K562 (cell line): ENCODE data around the gene GGT6. TPM values are rescaled to one million over a fixed set of nuclear protein-coding genes. Genes with fewer than 3 reads are reported as not detected.

ENCODE experiments used
- ATAC-seq: fragments of 200-7000 bp; cut with Tn5 transposase; 3 replicates; pipeline ENCODE4 v1.9.1; 2020; ENCODE audit warnings: moderate library complexity
- BruUV-seq: library from RNA; stranded (reverse); fragments of 400-500 nt; replicated peaks from 2 replicates; lab custom pipeline; 2021; lab: Mats Ljungman, UMichigan
- CTCF ChIA-PET: fragments of 300-600 bp; formaldehyde crosslinking; extraction: SDS; loops from one replicate; lab custom pipeline; 2021; ENCODE audit warnings: low intra/inter-chr PET ratio; lab: Yijun Ruan, JAX
- POLR2A ChIA-PET: fragments of 300-600, 350-650 bp; sonication (Branson Sonifier 250); formaldehyde crosslinking; extraction: SDS; loops from one replicate; lab custom pipeline; 2021; ENCODE audit warnings: antibody characterized with exemption, inconsistent platforms; lab: Yijun Ruan, JAX
- DNase-seq, 4 experiments: peaks; one replicate each; pipeline versions ENCODE4 v3.0.0 to v3.0.0-alpha.2; 2011 to 2018; ENCODE audit warnings: low spot score in 3 of 4, mixed read lengths in 3 of 4; ENCODE audit errors: extremely low read depth in 1 of 4
- FAIRE-seq: peaks from 2 replicates; lab custom pipeline; 2011; peaks lifted over from hg19 to GRCh38; lab: Jason Lieb, UNC
- H2AFZ ChIP-seq: 2 replicates; pipeline ENCODE4 v1.6.0; 2011; ENCODE audit warnings: low read depth, low read length, control low read depth, inconsistent platforms
- H3K27ac ChIP-seq: fragments of 200-600 bp; 3 replicates; pipeline ENCODE4 v1.8.0; 2011; ENCODE audit warnings: low read depth, mild to moderate bottlenecking, control low read depth, inconsistent platforms, low read length, moderate library complexity, mixed read lengths; ENCODE audit errors: extremely low read depth
- H3K27me3 ChIP-seq, 2 experiments: fragments of 300-600 bp in 1 of 2; 2 replicates in 1 of 2; 3 replicates in 1 of 2; pipeline versions ENCODE4 v1.6.0 to v1.8.0; 2011; ENCODE audit warnings: inconsistent platforms in 2 of 2, low read length in 2 of 2, mild to moderate bottlenecking in 1 of 2, mixed read lengths in 1 of 2, moderate library complexity in 1 of 2; ENCODE audit not compliant: control insufficient read depth in 2 of 2, insufficient read depth in 2 of 2
- H3K36me3 ChIP-seq: fragments of 300-600 bp; 3 replicates; pipeline ENCODE4 v1.8.0; 2011; ENCODE audit warnings: mild to moderate bottlenecking, low read length, inconsistent platforms; ENCODE audit not compliant: control insufficient read depth, insufficient read depth
- H3K4me1 ChIP-seq, 2 experiments: fragments of 200-600 bp in 1 of 2; replicated peaks in 1 of 2; 2 replicates in 1 of 2; 3 replicates in 1 of 2; pipeline versions ENCODE4 v1.5.1 to v1.8.0; 2011; ENCODE audit warnings: inconsistent platforms in 2 of 2, low read length in 2 of 2, mild to moderate bottlenecking in 1 of 2, mixed read lengths in 1 of 2, moderate library complexity in 1 of 2; ENCODE audit not compliant: control insufficient read depth in 2 of 2, insufficient read depth in 2 of 2
- H3K4me2 ChIP-seq: 2 replicates; pipeline ENCODE4 v1.6.1; 2011; ENCODE audit warnings: low read length, control low read depth, inconsistent platforms, mixed read lengths; ENCODE audit not compliant: insufficient read depth
- H3K4me3 ChIP-seq: fragments of 200-600 bp; sonication (generic), shearing (Covaris generic); 2 replicates; pipeline ENCODE4 v1.5.1; 2016; ENCODE audit warnings: control low read depth, inconsistent platforms
- H3K79me2 ChIP-seq: fragments of 200-600 bp; 3 replicates; pipeline ENCODE4 v1.8.0; 2011; ENCODE audit warnings: low read length, inconsistent platforms; ENCODE audit not compliant: control insufficient read depth, insufficient read depth
- H3K9ac ChIP-seq, 2 experiments: 2 replicates each; pipeline versions ENCODE4 v1.6.0 to v1.6.1; 2011; ENCODE audit warnings: low read depth in 2 of 2, low read length in 2 of 2, control low read depth in 1 of 2, inconsistent platforms in 1 of 2, mild to moderate bottlenecking in 1 of 2, mixed read lengths in 1 of 2; ENCODE audit not compliant: insufficient read depth in 1 of 2
- H3K9me1 ChIP-seq: one replicate; pipeline ENCODE4 v1.6.0; 2011; ENCODE audit warnings: inconsistent platforms, mild to moderate bottlenecking, low read length, moderate library complexity; ENCODE audit not compliant: control insufficient read depth, insufficient read depth
- H3K9me3 ChIP-seq: replicated peaks from 2 replicates; pipeline ENCODE4 v1.5.1; 2011; ENCODE audit warnings: low read depth, low read length, inconsistent platforms; ENCODE audit not compliant: control insufficient read depth, insufficient read depth
- H4K20me1 ChIP-seq: replicated peaks from 2 replicates; pipeline ENCODE4 v1.6.1; 2011; ENCODE audit warnings: low read length, inconsistent platforms, mixed read lengths; ENCODE audit not compliant: control insufficient read depth, insufficient read depth
- CBX2 ChIP-seq: fragments of 200-600 bp; sonication (generic); IDR thresholded peaks from one replicate; pipeline ENCODE4 v1.6.1; 2012; ENCODE audit warnings: mild to moderate bottlenecking, low read length, inconsistent platforms; ENCODE audit not compliant: insufficient read depth, poor library complexity, severe bottlenecking
- CEBPG ChIP-seq, 3 experiments: fragments of 200-800 bp in 1 of 3; sonication (Bioruptor generic) in 1 of 3; sonication (generic) in 1 of 3; formaldehyde crosslinking in 1 of 3; IDR thresholded peaks in 2 of 3; conservative IDR thresholded peaks in 1 of 3; 2 replicates each; pipeline versions ENCODE4 v1.6.1 to v1.8.0; 2016 to 2022; ENCODE audit warnings: missing compliant biosample characterization in 2 of 3, missing genetic modification characterization in 2 of 3, mild to moderate bottlenecking in 1 of 3, missing genetic modification reagents in 1 of 3
- CREB1 ChIP-seq, 2 experiments: sonication (generic) in 1 of 2; formaldehyde crosslinking in 1 of 2; IDR thresholded peaks; 2 replicates each; pipeline versions ENCODE4 v1.6.1 to v1.8.0; 2012 to 2022; ENCODE audit warnings: inconsistent platforms in 1 of 2, mild to moderate bottlenecking in 1 of 2, missing genetic modification reagents in 1 of 2, moderate library complexity in 1 of 2
- ESRRB ChIP-seq: fragments of 250-450 bp; sonication (Bioruptor Pico); IDR thresholded peaks from 2 replicates; pipeline ENCODE4 v1.5.0; 2020; ENCODE audit warnings: mild to moderate bottlenecking, moderate library complexity, borderline replicate concordance
- ETS2 ChIP-seq: IDR thresholded peaks from 2 replicates; pipeline ENCODE4 v1.6.1; 2016; ENCODE audit warnings: borderline replicate concordance, missing genetic modification characterization, mild to moderate bottlenecking, moderate library complexity, missing compliant biosample characterization; ENCODE audit not compliant: poor library complexity, severe bottlenecking
- ILK ChIP-seq: fragments of 450-650 bp; IDR thresholded peaks from 2 replicates; pipeline ENCODE4 v1.6.1; 2016; ENCODE audit warnings: missing genetic modification characterization, low read depth, mild to moderate bottlenecking, missing compliant biosample characterization, moderate library complexity, borderline replicate concordance
- KDM2B ChIP-seq: fragments of 250-450 bp; sonication (Bioruptor Pico); IDR thresholded peaks from 2 replicates; pipeline ENCODE4 v1.8.0; 2021; ENCODE audit warnings: mild to moderate bottlenecking, moderate library complexity
- KDM5B ChIP-seq: fragments of 200-600 bp; sonication (generic); IDR thresholded peaks from 2 replicates; pipeline ENCODE4 v1.6.1; 2012; ENCODE audit warnings: low read depth, mild to moderate bottlenecking, moderate library complexity, low read length, control low read depth, inconsistent platforms; ENCODE audit not compliant: insufficient replicate concordance
- KLF6 ChIP-seq: fragments of 250-450 bp; sonication (Bioruptor Pico); IDR thresholded peaks from 2 replicates; pipeline ENCODE4 v1.4.0; 2020; ENCODE audit warnings: mild to moderate bottlenecking, moderate library complexity, borderline replicate concordance
- NRF1 ChIP-seq, 2 experiments: fragments of 450-650 bp; IDR thresholded peaks in 1 of 2; conservative IDR thresholded peaks in 1 of 2; 2 replicates each; pipeline ENCODE4 v1.6.1; 2014; ENCODE audit warnings: mild to moderate bottlenecking in 2 of 2
- SP1 ChIP-seq: sonication (generic); formaldehyde crosslinking; IDR thresholded peaks from 2 replicates; pipeline ENCODE4 v1.8.1; 2022; ENCODE audit warnings: mild to moderate bottlenecking, missing genetic modification reagents
- WGBS: fragments of 100-300 bp; shearing (Covaris generic); methylation state at CpG from one replicate; pipeline ENCODE4 v1.1.6; 2016; ENCODE audit warnings: low coverage, mixed read lengths; ENCODE audit not compliant: insufficient coverage; ENCODE audit errors: missing lambda C conversion rate; 5-methylcytosine and 5-hydroxymethylcytosine counted together
- in situ Hi-C: fragments of 300-500 bp; cut with MboI; formaldehyde crosslinking; loops from 4 replicates; pipeline ENCODE4 v1.15.0; 2018; ENCODE audit warnings: inconsistent platforms, mixed read lengths
- intact Hi-C: fragments of 100-400 bp; cut with micrococcal nuclease; formaldehyde crosslinking; loops from 2 replicates; pipeline ENCODE4 v1.14.2; 2022
- polyA plus RNA-seq, 8 experiments: library from polyadenylated mRNA; depleted of rRNA in 4 of 8; stranded (reverse) in 5 of 8; unstranded in 3 of 8; fragments of >200 nt; fragmentation: Nextera tagmentation in 2 of 8; fragmentation: Illumina TruSeq in 1 of 8; extraction: Ambion mirVana in 2 of 8; extraction: Trizol in 1 of 8; gene quantifications; 2 replicates each; pipeline versions ENCODE4 v1.2.1 to v1.2.3, GENCODE V29; 2011 to 2014; ENCODE audit warnings: inconsistent platforms in 1 of 8, missing spikeins in 1 of 8
- total RNA-seq, 7 experiments: library from RNA; depleted of rRNA in 6 of 7; stranded (reverse); fragments of >200 nt in 6 of 7; fragmentation: Illumina TruSeq in 2 of 7; extraction: Trizol in 2 of 7; gene quantifications; 2 replicates each; pipeline versions ENCODE4 v1.2.1 to v1.2.3, GENCODE V29; 2011 to 2021; ENCODE audit warnings: low replicate concordance in 1 of 7
- TF ChIP-seq, protein P1 (sequence below): fragments of 450-650 bp; IDR thresholded peaks from 2 replicates; pipeline ENCODE4 v1.6.1; 2016
- TF ChIP-seq, protein P2 (sequence below): sonication (generic); formaldehyde crosslinking; IDR thresholded peaks from 2 replicates; pipeline ENCODE4 v1.8.1; 2023; ENCODE audit warnings: mild to moderate bottlenecking, missing genetic modification reagents
- TF ChIP-seq, protein P3 (sequence below): fragments of 450-650 bp; IDR thresholded peaks from 2 replicates; pipeline ENCODE4 v1.7.0; 2016; ENCODE audit warnings: borderline replicate concordance

GGT6 gene
- total and polyA plus RNA-seq, 9 of the 15 experiments (the other 6 are each of a cell fraction or from before 2014, with no cell fraction given): 0.09 TPM; not detected in 8

DNA sequence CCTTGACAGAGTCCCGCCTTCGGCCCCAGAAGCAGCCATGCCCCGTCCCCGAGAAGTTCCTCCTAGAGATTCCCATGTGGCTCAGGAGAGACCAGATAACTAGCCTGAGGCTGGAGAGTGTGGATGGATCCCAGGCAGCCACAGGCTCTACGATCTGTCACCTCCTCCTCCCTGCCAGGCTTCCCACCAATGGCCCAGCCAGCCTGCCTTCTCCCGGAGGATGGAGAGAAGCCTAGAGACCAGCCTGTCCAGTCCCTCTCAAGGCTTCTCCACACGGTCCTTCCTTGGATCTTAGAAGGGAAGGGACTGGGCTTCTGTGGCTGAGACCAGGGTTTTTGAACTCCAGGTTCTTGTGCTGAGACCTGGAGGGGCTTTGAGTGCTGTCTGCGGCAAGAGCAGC, 22.3 kb upstream of the GGT6 start (continued):
- no peak for TF ChIP-seq ILK

DNA sequence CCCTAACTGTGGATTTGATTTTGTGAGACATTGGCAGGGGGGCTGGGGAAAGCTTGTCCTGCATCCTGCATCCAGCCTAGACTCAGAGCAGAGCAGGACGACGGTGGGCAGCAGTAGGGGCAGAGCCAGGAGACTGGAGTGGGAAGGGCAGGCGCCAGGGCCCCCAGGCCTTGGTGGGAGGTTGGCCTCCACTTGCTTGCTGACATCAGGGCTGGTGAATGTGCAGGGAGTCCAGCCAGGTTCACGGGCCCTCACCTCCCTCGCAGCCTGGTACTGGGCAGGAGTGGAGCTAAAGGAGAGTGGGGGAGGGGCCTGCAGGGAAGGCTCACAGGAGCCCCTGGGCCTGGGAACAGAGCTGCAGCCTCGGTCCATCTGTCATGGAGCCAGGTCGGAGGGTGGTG, 21.7 kb upstream of the GGT6 start:
- no peaks in the 10 kb centered on the region for H4K20me1 ChIP-seq
- 0% methylated on average over 3 of the region's 7 CpGs for WGBS
- H3K4me1 ChIP-seq: peaks cover 0 to 15% of the 10 kb centered on the region in 2 experiments; a peak in 2 of 5 replicates
- CTCF ChIA-PET: no interaction called here
- no peak overlapping the region for H3K4me3 ChIP-seq
- H3K27ac ChIP-seq: no peak overlapping the region
- no peak overlapping the region for H3K4me2 ChIP-seq
- POLR2A ChIA-PET: interaction anchor here (0.6 kb wide), 2 partner anchors 9 to 72 kb away, joined by 3 to 4 read pairs; no protein-coding TSS in a partner anchor
- FAIRE-seq (no peak), ATAC-seq (no peak), DNase-seq (no peak)
- H3K27me3 ChIP-seq: peaks cover 6 to 73% of the 10 kb centered on the region in 2 experiments; a peak in 4 of 5 replicates
- intact Hi-C loops (no loop called here), in situ Hi-C loops (no loop called here)
- no peaks in the 10 kb centered on the region for H3K36me3 ChIP-seq
- H3K9me1 ChIP-seq: no peaks in the 10 kb centered on the region
- H3K79me2 ChIP-seq: no peaks in the 10 kb centered on the region
- no peak overlapping the region for H3K9ac ChIP-seq
- BruUV-seq: no TSS peak
- H3K9me3 ChIP-seq: no peaks in the 10 kb centered on the region
- no peak overlapping the region for H2AFZ ChIP-seq
- TF ChIP-seq KDM2B (no peak), CREB1 (IDR thresholded peaks at IDR 0.05) (no peak), CREB1 (CRISPR knock-in tag; IDR thresholded peaks at IDR 0.05) (no peak), SP1 (CRISPR knock-in tag) (no peak), KDM5B (no peak), CEBPG (CRISPR knock-in tag; IDR thresholded peaks at IDR 0.05) (no peak), CEBPG (tag; conservative IDR thresholded peaks at IDR 0.05 in 1 of 2, IDR thresholded peaks at IDR 0.05 in 1 of 2) (no peak), CBX2 (no peak), ETS2 (tag) (no peak), NRF1 (conservative IDR thresholded peaks at IDR 0.05 in 1 of 2, IDR thresholded peaks at IDR 0.05 in 1 of 2) (no peak), KLF6 (no peak), ESRRB (CRISPR knock-in tag) (no peak)
- TF ChIP-seq, protein P1, sequence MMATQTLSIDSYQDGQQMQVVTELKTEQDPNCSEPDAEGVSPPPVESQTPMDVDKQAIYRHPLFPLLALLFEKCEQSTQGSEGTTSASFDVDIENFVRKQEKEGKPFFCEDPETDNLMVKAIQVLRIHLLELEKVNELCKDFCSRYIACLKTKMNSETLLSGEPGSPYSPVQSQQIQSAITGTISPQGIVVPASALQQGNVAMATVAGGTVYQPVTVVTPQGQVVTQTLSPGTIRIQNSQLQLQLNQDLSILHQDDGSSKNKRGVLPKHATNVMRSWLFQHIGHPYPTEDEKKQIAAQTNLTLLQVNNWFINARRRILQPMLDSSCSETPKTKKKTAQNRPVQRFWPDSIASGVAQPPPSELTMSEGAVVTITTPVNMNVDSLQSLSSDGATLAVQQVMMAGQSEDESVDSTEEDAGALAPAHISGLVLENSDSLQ: no peak
- TF ChIP-seq, protein P2, sequence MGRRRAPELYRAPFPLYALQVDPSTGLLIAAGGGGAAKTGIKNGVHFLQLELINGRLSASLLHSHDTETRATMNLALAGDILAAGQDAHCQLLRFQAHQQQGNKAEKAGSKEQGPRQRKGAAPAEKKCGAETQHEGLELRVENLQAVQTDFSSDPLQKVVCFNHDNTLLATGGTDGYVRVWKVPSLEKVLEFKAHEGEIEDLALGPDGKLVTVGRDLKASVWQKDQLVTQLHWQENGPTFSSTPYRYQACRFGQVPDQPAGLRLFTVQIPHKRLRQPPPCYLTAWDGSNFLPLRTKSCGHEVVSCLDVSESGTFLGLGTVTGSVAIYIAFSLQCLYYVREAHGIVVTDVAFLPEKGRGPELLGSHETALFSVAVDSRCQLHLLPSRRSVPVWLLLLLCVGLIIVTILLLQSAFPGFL: no peak
- TF ChIP-seq, protein P3, sequence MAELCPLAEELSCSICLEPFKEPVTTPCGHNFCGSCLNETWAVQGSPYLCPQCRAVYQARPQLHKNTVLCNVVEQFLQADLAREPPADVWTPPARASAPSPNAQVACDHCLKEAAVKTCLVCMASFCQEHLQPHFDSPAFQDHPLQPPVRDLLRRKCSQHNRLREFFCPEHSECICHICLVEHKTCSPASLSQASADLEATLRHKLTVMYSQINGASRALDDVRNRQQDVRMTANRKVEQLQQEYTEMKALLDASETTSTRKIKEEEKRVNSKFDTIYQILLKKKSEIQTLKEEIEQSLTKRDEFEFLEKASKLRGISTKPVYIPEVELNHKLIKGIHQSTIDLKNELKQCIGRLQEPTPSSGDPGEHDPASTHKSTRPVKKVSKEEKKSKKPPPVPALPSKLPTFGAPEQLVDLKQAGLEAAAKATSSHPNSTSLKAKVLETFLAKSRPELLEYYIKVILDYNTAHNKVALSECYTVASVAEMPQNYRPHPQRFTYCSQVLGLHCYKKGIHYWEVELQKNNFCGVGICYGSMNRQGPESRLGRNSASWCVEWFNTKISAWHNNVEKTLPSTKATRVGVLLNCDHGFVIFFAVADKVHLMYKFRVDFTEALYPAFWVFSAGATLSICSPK: no peak
